ENCODE measurements around the gene AMER3. TPM values are rescaled to one million over a fixed set of nuclear protein-coding genes. Genes with fewer than 3 reads are reported as not detected.

AMER3 gene
- total RNA-seq, 2 experiments from 2014 or later, result not detected

GRCh38 chr2:130814931-130815680, 59.8 kb downstream of the AMER3 start:
- Mint-ChIP-seq H3K4me3 (no peak overlapping the region), H3K9me3 (no peaks in the 10 kb centered on the region), H3K36me3 (ENCODE audit: low read depth) (no peaks in the 10 kb centered on the region), H3K27ac (no peak overlapping the region), H3K27me3 (peaks cover 13% of the 10 kb centered on the region), H3K4me1 (ENCODE audit: low read depth) (no peaks in the 10 kb centered on the region)
- POLR2A ChIA-PET, result interaction anchor here (1.1 kb wide), 1 partner anchor 9 kb away, joined by 3 read pairs; no protein-coding TSS in a partner anchor
- ATAC-seq (no peak), DNase-seq (no peak)
- intact Hi-C loops (cut with micrococcal nuclease), result no loop called here
- CTCF ChIA-PET, result interaction anchor here (1.0 kb wide), 1 partner anchor 105 kb away, joined by 4 read pairs; no protein-coding TSS in a partner anchor
- no peak for TF ChIP-seq CTCF (IDR thresholded peaks at IDR 0.05)

Other genes starting within 250 kb of the AMER3 start
- gene POTEI, start 246.2 kb upstream of the AMER3 start, total RNA-seq, result not detected
- not detected for gene CFC1B, start 234.3 kb upstream of the AMER3 start, total RNA-seq
- not detected for gene CFC1, start 156.0 kb upstream of the AMER3 start, total RNA-seq
- gene POTEJ, start 144.1 kb upstream of the AMER3 start, total RNA-seq, result not detected
- gene GPR148, start 26.5 kb upstream of the AMER3 start, total RNA-seq, result not detected
- gene ARHGEF4, start 81.4 kb downstream of the AMER3 start, total RNA-seq, result 1 to 10 TPM; 4.2 to 4.3 TPM

Data from activated CD8-positive, alpha-beta T cell treated with anti-CD3 and anti-CD28 coated beads for 36 hours (primary cell).